DMS153 treated with DMSO at 0.1 percent for 48 hours (cell line): ENCODE data around the gene UBXN10.

Experiments used
- DNase-seq: peaks from one replicate; lab custom pipeline; 2025; ENCODE audit not compliant: unreplicated experiment; lab: John Stamatoyannopoulos, UW

The UBXN10 gene

DNA sequence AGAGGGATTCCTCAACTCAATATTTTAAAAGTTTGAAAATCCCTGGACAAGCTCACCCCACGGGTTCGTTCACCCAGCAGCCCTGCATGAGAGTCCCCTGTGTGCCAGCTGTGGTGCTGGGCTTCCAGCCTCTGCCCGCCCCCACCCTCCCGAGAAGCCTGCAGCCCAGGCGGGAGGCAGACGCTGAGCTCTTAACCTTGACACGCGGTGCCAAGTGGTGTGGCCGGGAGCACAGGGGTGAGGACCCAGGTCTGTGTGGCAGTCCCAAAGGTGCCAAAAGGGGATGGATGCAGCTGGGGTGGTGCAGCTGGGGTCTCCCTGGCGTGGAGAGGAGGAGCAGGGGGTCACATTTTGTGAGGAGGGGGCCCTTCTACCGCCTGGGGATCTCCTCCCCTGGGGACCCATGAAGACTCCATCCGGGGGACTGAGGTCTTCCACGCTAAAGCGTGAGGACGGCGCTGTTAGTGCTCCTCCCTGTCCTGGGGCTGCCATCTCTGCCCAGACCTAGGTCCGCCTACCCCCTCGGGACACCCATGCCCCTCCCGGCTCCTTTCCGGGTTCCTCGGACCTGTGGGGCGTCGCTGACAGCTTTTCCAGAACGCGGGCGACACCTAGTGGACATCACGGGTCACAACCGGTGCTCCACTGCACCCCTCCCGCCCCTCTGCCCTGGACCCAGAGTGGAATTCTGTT lies 33.8 kb upstream of the UBXN10 start:
- peak; percentile 67 for DNase-seq

- DNase-seq = no peak
Observed at GRCh38 chr1:20152599-20152930, 33.3 kb upstream of the UBXN10 start.

DNA sequence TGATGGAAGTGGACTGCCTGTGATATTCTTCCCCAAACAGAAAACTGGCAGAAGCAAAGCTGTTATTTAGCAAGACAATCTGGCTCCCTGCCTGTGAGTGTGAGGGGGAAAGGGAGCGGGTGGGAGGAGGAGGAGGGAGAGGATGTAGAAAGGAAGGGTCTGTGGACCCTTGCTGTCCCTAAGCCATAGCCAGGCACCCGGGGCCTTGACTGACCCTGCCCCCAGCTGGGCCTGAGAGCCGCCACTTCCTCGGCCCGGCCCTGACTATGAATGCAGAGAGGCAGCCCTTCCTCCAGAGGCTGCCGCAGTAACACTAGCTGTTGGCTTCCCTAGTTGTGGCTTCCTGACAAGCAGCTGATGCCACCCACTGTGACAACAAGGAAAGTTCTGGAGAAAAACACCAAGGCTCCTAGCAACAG lies 32.9 kb upstream of the UBXN10 start:
- no peak for DNase-seq

- DNase-seq = no peak
Observed at GRCh38 chr1:20154301-20154831, 31.5 kb upstream of the UBXN10 start.

DNA sequence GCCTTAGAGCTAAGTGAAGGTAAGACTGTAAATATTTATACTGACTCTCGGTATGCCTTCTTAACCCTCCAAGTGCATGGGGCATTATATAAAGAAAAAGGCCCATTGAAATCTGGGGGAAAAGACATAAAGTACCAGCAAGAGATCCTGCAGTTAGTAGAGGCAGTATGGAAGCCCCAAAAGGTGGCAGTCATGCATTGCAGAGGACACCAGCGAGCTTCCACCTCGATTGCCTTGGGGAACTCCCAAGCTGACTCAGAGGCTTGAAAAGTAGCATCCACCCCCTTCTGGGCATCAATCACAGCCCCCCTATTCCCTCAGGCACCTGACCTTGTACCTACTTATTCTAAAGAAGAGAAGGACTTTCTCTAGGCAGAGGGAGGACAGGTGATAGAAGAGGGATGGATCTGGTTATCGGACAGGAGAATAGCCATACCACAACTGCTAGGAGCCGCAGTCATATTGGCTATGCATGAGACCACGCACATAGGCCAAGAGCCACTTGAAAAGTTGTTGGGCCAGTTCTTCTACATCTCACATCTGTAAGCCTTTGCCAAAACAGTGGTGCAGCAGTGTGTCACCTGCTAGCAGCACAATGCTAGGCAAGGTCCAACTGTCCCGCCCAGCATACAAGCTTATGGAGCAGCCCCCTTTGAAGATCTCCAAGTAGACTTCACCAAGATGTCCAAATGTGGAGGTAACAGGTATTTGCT lies 27.4 kb upstream of the UBXN10 start:
- no peak for DNase-seq

GRCh38 chr1:20160034-20160433 lies 25.9 kb upstream of the UBXN10 start:
- DNase-seq = no peak

DNA sequence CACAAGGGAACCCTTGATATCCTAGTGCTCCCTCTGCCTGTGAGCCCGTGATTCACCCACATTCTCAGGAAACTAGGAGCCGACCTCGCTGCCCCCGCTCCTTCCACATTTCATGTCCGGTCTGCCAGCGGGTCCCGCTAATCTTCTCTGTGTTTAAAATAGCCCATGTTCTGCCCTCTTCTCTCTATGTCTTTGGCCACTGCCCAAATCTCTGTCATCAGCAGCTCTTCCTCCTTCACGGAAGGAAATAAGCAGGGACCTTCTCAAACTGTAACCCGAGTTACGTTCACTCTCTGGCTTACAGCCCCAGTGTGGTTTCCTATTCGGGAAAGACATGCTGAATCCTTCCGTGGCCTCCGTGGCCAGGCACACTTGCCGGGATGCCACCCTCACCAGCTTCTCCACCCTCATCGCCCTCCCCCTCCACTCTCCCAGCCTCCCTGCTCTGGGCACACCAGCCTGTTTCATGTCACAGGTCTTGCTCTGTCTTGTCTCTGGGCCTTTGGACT lies 21.1 kb upstream of the UBXN10 start:
- no peak for DNase-seq

DNA sequence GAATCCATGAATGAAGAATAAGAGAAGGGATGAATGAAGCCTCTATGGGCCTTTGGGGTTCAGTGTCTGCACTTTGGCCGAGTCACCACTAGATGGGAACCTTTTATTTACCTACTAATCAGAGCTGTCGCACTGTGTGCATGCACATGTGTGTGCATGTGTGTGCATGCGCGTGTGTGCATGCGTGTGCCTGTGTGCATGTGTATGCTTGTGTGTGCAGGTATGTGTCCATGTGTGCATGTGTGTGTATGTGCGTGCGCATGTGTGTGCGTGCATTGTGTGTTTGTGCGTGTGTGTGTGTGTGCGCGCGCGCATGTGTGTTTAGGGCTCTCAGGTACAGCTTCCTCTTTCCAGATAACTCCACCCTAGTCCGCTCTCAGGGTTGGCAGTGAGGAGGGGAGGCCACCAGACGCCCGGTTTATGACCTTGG lies 20.4 kb upstream of the UBXN10 start:
- DNase-seq = no peak

DNA sequence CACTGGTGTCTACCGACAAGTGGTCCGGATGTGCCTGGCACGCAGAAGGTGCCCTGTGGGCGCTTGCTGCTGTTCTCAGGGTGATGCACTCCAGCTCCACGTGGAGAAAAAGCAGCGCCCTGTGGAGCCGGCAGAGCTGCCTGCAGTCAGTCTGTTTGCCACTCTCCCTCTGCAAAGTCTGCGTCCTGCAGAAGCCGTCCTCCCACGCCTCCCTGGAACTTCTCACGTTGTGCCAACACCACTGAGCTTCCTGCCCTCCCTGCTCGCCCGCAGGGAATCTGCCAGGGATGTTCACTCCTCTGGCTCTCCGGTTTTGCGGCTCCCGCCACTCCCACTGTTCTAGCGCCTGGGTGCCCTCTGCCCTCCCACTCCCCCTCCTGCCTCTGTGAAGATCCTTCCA lies 19.8 kb upstream of the UBXN10 start:
- DNase-seq = no peak

GRCh38 chr1:20167126-20167525 lies 18.8 kb upstream of the UBXN10 start:
- no peak for DNase-seq

DNA sequence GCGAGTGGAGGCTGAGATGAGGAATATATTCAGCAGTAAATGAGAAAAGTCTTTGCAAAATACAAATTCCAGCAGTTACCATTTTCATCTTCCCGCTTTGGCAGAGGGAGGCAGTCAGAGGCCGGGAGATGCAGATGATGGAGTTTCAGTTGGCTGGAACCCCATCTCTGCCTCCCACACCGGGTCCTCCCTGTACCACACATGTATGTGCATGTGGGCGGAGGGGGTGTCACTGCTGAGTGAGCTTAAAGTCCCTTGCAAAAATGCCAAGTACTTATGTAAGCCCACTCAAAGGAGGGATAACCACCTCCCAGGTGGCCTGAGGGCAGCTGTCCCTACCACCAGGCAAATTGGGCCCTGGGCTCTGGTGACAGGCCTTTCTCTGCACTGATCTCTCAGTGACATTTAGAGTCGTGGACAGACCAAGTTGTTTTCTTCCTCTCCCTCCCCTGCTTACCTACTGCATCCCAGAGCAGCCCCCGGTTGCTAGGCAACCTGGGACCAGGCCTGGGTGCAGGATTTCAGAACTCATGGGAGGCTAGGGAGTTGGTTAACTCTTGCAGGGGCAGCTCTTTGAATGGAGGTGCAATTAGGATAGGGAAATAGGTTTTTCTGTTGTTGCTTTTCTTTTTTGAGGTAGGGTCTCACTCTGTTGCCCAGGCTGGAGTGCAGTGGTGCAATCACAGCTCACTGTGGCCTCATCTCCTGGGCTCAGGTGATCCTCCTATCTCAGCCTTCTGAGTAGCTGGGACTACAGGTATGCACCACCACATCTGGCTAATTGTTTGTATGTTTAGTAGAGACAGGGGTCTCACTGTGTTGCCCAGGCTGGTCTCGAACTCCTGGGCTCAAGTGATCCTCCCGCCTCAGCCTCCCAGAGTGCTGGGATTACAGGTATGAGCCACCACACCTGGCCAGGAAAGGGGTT lies 17.1 kb upstream of the UBXN10 start:
- no peak for DNase-seq

DNA sequence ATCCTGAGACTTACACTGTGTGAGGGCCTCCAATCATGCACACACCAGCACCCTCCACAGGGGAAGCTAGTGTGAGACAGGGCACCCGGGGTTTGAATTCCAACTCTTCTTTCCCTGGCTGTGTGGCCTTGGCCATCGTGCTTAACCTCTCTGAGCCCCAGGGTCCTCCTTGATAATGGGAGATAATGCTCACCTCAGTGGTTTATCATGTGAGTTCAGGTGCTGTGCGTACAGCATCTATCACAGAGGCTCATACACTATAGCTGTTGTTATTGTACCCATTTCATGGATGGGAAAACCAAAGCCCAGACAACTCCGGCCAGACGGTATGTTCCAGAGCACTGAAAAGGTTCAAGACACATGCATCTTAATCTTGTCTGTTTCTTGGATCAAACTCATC lies 16.0 kb upstream of the UBXN10 start:
- DNase-seq = no peak

- no peak for DNase-seq
Observed at GRCh38 chr1:20172033-20172590, 13.8 kb upstream of the UBXN10 start.

GRCh38 chr1:20174937-20175666 lies 10.8 kb upstream of the UBXN10 start:
- no peak for DNase-seq

DNA sequence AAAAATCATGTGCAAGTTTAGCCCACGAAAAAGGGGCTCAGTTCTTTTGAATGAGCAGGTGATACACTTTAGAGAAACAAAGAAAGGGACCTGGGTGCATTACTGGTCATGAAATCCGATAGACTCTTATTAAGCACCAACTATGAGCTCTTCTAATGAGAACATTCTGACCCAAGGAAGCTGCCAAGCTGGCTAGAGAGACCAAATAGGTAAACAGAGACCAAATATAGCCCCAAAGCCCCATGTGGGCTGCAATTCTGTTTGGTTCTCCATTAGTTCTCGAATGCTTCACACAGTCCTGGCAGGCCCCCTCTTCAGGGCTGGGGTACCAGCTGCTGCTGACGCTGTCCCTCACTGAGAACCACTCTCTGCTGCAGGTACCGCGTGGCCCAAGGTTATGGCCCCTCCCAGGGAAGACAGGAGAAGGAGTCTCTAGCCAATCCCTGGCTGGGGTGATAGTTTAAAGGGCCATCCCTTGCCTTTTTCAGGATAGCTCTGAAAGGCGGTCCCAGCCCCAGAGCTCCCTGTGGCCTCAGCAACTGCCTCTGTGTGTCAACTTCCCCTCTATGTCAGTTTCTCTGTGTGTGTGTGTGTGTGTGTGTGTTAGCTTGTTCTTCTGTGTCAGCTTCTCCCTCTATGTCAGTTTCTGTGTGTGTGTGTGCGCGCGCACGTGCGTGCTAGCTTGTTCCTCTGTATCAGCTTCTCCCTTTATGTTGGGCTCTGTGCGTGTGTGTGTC lies 7.1 kb upstream of the UBXN10 start:
- no peak for DNase-seq

GRCh38 chr1:20179371-20180128 lies 6.3 kb upstream of the UBXN10 start:
- no peak for DNase-seq

DNA sequence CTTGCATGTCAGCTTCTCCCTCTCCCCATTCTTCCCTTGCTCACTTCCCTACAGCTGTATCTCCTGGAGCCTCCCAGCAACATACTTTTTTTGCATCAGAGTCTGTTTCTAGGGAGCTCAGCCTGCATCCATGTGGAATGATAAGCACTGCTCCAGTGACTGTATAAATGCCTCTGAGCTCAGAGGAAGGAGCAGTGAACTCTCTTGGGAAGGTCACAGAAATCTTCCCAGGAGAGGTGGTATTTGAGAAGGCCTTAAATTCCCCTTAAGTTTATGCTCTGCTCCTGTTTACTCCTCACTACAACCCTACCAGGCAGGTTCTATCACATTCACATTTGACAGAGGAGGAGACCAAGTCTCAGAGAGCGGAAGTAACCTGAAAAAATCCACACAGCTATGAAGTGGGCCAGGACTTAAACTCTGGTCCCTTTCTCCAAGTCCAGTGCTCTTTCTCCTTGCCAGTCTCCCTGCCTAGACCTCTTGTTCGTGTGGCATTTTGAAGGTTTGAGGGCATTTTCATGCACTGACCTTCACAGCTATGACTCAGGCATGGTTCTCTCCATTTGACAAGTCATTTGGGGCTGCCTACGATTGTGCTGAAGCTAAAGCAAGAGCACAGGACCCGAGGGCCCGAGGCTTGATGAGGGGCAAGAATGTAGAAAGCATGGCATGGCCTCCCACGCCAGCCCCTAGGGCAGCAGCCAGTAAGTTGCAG lies 5.6 kb upstream of the UBXN10 start:
- DNase-seq = no peak

DNA sequence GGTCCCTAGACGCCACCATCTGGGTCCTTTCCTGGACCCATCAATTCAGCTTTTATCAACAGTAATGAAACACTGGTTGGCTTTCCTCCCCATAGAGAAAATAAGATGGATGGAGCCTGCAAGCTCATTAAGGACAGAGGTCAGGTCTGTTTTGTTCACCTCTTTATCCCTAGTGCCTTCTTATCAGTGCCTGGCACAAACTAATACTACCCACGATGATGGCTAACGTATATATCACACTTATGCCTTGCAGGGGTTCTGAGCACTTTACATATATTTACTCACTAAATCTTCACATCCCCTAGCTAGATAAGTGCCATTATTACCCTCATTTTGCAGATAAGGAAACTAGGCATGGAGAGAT lies 5.1 kb upstream of the UBXN10 start:
- no peak for DNase-seq
